Small intestine (tissue), 7 donors: ENCODE measurements around the gene CCDC194. TPM values are rescaled to one million over a fixed set of nuclear protein-coding genes. Genes with fewer than 3 reads are reported as not detected.

ENCODE experiments used
- DNase-seq, 2 donors: peaks; one replicate each; pipeline versions ENCODE4 v3.0.0 to v3.0.0-alpha.2; 2013
- FAIRE-seq: peaks from 2 replicates; lab custom pipeline; 2012; peaks lifted over from hg19 to GRCh38; lab: Jason Lieb, UNC
- H3K27ac ChIP-seq, 3 donors: one replicate each; pipeline ENCODE4 v1.5.1; 2013; ENCODE audit warnings: low read length in 2 of 3, mild to moderate bottlenecking in 2 of 3, control low read depth in 1 of 3, inconsistent platforms in 1 of 3, low read depth in 1 of 3, moderate library complexity in 1 of 3
- H3K27me3 ChIP-seq, 3 donors: one replicate each; pipeline ENCODE4 v1.6.1; 2013; ENCODE audit warnings: low read length in 3 of 3, inconsistent platforms in 1 of 3; ENCODE audit not compliant: control insufficient read depth in 3 of 3, insufficient read depth in 3 of 3
- H3K36me3 ChIP-seq, 3 donors: one replicate each; pipeline ENCODE4 v1.6.1; 2013; ENCODE audit warnings: low read length in 3 of 3, inconsistent platforms in 1 of 3, low read depth in 1 of 3, mild to moderate bottlenecking in 1 of 3, moderate library complexity in 1 of 3; ENCODE audit not compliant: control insufficient read depth in 3 of 3, insufficient read depth in 2 of 3
- H3K4me1 ChIP-seq, 3 donors: one replicate each; pipeline ENCODE4 v1.6.1; 2013; ENCODE audit warnings: low read length in 2 of 3, inconsistent platforms in 1 of 3, low read depth in 1 of 3, mild to moderate bottlenecking in 1 of 3, moderate library complexity in 1 of 3; ENCODE audit not compliant: control insufficient read depth in 3 of 3, insufficient read depth in 2 of 3
- H3K4me3 ChIP-seq, 3 donors: one replicate each; pipeline ENCODE4 v1.5.1; 2013; ENCODE audit warnings: low read length in 3 of 3, control low read depth in 1 of 3, inconsistent platforms in 1 of 3, low read depth in 1 of 3, mild to moderate bottlenecking in 1 of 3, moderate library complexity in 1 of 3
- H3K9me3 ChIP-seq, 2 donors: one replicate each; pipeline ENCODE4 v1.6.1; 2013; ENCODE audit warnings: low read depth in 1 of 2, low read length in 1 of 2; ENCODE audit not compliant: control insufficient read depth in 2 of 2, insufficient read depth in 1 of 2
- WGBS, 3 donors: extraction: QIAGEN DNeasy Blood & Tissue Kit; methylation state at CpG; one replicate each; pipeline ENCODE4 v1.1.7; 2013; 5-methylcytosine and 5-hydroxymethylcytosine counted together
- polyA plus RNA-seq, 4 donors: library from polyadenylated mRNA; stranded (reverse) in 3 of 4; unstranded in 1 of 4; fragments of 200-250 nt in 3 of 4; fragments of 120-200 nt in 1 of 4; gene quantifications; one replicate each; pipeline versions ENCODE4 v1.2.1 to v1.2.3, GENCODE V29; 2013
- donor health status: healthy with polysubstance abuse.
- donor health status: control.
- donor health status: control.
- donor health status: Bipolar disorder and iron deficiency.
- donor health status: healthy.

Gene CCDC194
- polyA plus RNA-seq, 4 donors: 0.07 to 0.24 TPM; not detected in 2

DNA sequence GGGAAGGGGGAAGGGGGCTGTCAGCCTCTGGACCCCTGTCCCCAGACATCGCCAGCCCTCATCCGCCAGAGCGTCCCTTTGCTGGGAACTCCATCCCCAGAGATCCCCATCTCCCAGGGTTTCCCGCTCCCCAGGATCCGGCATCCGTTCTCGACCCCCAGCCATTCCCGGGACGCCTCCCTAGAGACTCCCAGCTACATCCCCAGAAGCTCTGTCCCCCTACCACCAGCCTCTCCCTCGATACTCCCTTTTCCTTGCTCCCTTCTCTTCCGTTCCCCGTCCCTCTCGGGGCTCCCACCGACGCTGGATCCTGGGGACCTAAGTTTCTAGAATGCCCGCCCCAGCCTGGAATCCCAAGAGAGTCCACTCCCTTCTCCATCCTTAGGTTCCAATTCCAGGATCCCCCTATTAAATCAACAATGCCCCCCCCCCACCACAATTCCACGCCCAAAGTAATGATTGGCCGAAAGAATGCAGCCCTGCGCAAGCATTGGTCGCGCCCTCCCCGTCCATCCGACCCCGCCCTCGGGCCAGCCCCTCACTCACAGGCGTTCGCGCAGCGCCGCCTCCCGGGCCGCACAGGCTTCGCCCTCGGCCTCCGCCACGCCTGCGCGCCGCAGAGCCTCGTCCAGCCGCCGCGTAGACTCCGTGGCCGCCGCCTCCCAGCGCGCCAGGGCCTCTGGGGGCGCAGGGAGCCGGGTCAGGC is 3.2 kb downstream of the CCDC194 start:
- DNase-seq (peak; percentile 80 to 93), FAIRE-seq (no peak)
- peaks cover 0 to 49% (median 0%) of the 10 kb centered on the region in 3 donors for H3K27me3 ChIP-seq
- H3K4me1 ChIP-seq: peaks cover 0 to 12% (median 5%) of the 10 kb centered on the region in 3 donors
- no peak overlapping the region for H3K27ac ChIP-seq
- 1 to 2% (median 1%) methylated on average over 39 to 50 of the region's 50 CpGs for WGBS, 3 donors
- H3K9me3 ChIP-seq: peaks cover 0 to 13% of the 10 kb centered on the region in 2 donors
- peak overlapping the region in 2 of 3 donors; percentile 33 to 56 for H3K4me3 ChIP-seq
- no peaks in the 10 kb centered on the region for H3K36me3 ChIP-seq

DNA sequence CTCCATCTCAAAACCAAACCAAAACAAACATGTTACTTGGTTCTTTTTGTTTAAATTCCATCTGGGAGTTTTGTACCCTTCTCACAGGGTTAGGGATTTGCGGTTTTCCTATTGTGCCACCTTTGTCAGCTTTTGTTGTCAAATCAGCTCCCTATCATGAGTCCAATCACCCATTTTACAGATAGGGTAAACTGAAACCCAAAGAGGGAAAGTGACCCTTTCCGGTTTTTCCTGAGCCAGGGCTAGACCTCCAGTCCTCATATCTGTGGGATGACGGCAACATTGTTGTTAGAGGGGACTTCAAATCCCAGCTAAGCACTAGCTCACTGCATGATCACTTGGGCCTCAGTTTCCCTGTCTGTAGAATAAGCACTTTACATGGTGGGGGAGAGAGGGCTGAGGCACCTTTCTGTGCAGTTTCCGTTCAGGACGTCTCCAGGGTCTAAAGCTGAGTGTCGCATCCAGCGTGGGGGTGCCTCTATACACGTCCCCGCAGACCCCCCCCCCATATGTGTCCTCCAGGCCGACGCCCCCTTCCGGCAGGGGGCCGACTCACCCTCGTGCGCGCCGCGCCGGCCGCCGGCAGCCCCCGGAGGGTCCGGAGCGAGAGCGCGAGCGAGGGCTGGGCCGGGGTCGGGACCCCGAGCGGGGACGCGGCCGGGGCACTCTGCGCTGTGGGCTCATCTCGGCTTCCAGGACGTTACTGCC is 3.9 kb downstream of the CCDC194 start:
- Histone ChIP-seq H3K27ac (no peak overlapping the region), H3K27me3 (peaks cover 0 to 44% (median 0%) of the 10 kb centered on the region in 3 donors), H3K9me3 (peaks cover 0 to 13% of the 10 kb centered on the region in 2 donors), H3K4me3 (peak overlapping the region in 1 of 3 donors; percentile 56), H3K36me3 (no peaks in the 10 kb centered on the region), H3K4me1 (peaks cover 0 to 12% (median 5%) of the 10 kb centered on the region in 3 donors)
- FAIRE-seq (no peak), DNase-seq (no peak)
- 8 to 16% (median 14%) methylated on average over 21 to 37 of the region's 37 CpGs for WGBS, 3 donors

DNA sequence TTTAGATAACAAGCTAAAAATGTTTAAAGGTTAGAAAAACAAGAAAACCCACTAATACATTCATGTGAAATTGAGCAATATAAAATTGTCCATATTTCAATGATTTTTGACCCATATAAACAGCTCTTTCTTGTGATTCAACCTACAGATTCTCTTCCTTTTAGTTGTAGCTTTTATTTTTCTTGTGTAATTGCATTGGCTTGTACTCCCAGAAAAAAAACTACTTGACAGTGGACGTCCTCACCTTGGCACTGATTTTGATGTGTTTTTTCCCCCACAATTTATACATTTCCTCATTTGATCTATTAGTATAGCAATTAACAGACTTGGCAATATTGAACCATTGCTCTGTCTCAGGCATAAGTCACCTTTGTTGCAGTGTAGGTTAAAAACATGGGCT is 4.7 kb downstream of the CCDC194 start:
- peaks cover 0 to 39% (median 0%) of the 10 kb centered on the region in 3 donors for H3K27me3 ChIP-seq
- no peak overlapping the region for H3K27ac ChIP-seq
- no peak overlapping the region for H3K4me3 ChIP-seq
- DNase-seq (no peak), FAIRE-seq (no peak)
- WGBS, 3 donors: 11 to 56% (median 31%) methylated on average over 1 of the region's 1 CpG
- H3K4me1 ChIP-seq: peaks cover 0 to 12% (median 5%) of the 10 kb centered on the region in 3 donors
- no peaks in the 10 kb centered on the region for H3K36me3 ChIP-seq
- peaks cover 0 to 13% of the 10 kb centered on the region in 2 donors for H3K9me3 ChIP-seq

DNA sequence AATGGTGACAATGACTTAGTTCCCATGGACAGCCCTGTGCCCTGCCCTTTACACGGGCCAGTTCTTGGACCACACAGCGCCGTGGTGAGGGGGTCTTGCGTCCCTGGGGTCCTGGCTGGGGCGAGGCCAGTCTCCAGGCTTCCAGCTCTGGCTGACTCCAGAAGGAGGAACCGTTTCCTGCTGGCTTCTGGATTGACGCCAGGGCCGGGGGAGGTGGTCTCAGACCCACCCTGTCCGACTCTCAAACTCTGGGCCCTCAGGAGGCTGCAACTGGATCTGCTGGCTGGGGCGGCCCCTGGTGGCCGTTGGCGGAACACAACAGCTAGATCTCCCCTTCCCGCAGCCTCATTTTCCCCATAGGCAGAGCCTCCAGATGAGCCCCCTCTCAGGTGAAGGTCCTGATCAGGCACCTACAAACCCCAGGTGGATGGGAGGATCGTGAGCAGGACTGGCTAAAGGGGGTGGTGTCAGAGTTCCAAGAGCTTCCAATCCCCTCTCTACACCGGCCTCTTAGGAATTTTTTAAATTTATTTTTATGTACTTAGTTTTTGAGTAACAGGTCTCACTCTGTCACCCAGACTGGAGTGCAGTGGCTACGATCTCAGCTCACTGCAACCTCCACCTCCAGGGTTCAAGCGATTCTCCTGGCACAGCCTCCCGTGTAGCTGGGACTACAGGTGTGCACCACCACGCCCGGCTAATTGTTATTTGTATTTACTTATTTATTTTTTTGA is 8.0 kb downstream of the CCDC194 start:
- no peak overlapping the region for H3K4me3 ChIP-seq
- H3K4me1 ChIP-seq: peaks cover 0 to 5% (median 0%) of the 10 kb centered on the region in 3 donors
- 33 to 38% (median 35%) methylated on average over 20 of the region's 20 CpGs for WGBS, 3 donors
- no peak overlapping the region for H3K27ac ChIP-seq
- peaks cover 0 to 13% of the 10 kb centered on the region in 2 donors for H3K9me3 ChIP-seq
- DNase-seq (peak; percentile 37 to 56), FAIRE-seq (no peak)
- no peaks in the 10 kb centered on the region for H3K36me3 ChIP-seq
- peaks cover 0 to 16% (median 0%) of the 10 kb centered on the region in 3 donors for H3K27me3 ChIP-seq

DNA sequence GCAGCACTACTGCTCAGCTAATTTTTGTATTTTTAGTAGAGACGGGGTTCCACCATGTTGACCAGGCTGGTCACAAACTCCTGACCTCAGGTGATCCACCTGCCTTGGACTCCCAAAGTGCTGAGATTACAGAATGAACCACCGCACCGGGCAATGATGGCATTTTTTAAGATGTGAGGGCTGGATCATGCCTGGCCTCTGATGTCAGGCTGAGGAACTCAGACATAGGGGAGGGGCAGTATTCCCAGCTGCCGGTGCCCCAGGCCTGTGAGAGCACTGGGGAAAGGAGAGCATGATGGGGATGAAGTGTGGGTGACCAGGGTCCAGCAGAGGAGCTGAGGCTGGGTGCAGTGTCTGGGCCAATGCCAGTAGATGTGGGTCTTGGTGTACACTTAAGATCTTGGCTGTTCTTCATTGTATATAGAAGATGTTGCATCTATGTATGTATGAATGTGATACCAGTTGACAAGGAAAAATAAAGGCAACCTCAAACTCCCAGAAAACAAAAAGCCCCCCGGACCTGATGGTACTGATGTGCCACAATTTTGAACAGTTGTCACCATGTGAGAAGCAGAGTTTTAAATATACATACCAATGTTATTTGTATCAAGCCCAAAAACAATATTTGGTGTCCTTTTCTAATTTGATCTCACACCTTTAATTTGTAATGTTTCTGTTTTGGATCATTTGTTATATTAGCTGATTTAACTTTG is 13.4 kb downstream of the CCDC194 start:
- H3K4me1 ChIP-seq: no peaks in the 10 kb centered on the region
- H3K4me3 ChIP-seq: no peak overlapping the region
- H3K27ac ChIP-seq: no peak overlapping the region
- FAIRE-seq (no peak), DNase-seq (no peak)
- H3K27me3 ChIP-seq: no peaks in the 10 kb centered on the region
- 94 to 98% (median 95%) methylated on average over 5 of the region's 5 CpGs for WGBS, 3 donors
- no peaks in the 10 kb centered on the region for H3K9me3 ChIP-seq
- no peaks in the 10 kb centered on the region for H3K36me3 ChIP-seq

DNA sequence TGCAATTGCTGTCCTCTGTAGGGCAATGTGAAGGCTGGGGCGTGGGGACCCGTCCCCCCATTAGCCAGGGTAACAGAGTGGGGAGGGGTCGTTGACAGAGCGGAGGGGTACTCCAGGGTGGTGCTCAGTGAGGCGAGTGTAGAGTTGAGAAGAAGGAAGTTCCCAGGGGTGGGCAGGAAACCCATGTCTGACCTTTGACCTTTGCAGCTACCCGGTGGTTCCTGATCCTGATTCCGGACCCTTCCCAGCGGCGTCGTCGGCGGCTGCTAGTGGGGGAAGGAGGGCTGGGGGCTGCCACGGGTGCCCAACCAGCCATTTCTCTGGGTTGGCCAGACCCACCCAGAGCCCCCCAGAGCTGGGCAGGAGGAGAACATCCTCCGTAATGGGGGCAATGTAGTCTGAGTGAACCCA is 14.8 kb downstream of the CCDC194 start:
- H3K27me3 ChIP-seq: no peaks in the 10 kb centered on the region
- no peaks in the 10 kb centered on the region for H3K4me1 ChIP-seq
- no peaks in the 10 kb centered on the region for H3K9me3 ChIP-seq
- no peak for DNase-seq
- H3K27ac ChIP-seq: no peak overlapping the region
- no peak for FAIRE-seq
- 29 to 40% (median 31%) methylated on average over 14 of the region's 14 CpGs for WGBS, 3 donors
- no peak overlapping the region for H3K4me3 ChIP-seq
- H3K36me3 ChIP-seq: no peaks in the 10 kb centered on the region

DNA sequence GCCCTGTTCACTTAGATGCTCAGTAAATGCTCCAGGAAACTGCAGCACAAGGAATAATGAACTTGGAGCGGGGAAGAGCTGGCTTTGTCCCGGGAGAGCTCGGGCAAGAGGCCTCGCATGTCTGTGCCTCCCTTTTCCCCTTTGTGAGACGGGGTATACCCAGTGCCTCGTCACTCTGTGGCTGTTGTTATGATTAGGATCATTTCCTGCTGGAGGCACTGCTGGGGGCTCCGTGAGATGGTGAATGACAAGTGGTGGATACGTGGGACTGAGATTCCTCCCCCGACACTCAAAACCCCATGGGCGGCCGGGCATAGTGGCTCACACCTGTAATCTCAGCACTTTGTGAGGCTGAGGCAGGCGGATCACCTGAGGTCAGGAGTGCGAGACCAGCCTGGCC is 15.7 kb downstream of the CCDC194 start:
- WGBS, 3 donors: 60 to 65% (median 61%) methylated on average over 12 to 13 of the region's 13 CpGs
- Histone ChIP-seq H3K4me1 (no peaks in the 10 kb centered on the region), H3K4me3 (no peak overlapping the region), H3K9me3 (no peaks in the 10 kb centered on the region), H3K36me3 (no peaks in the 10 kb centered on the region), H3K27ac (no peak overlapping the region), H3K27me3 (no peaks in the 10 kb centered on the region)
- DNase-seq (no peak), FAIRE-seq (no peak)
